Mesendoderm (in vitro differentiated cells): ENCODE results near the gene DNAL1.
A peak's percentile ranks its signal among the peaks of the same experiment; 100 is the strongest.

Source experiments
- DNase-seq: peaks from one replicate; pipeline ENCODE4 v3.0.0; 2013
- H2AK5ac ChIP-seq: 2 replicates; pipeline ENCODE4 v1.6.1; 2013; ENCODE audit warnings: low read length, inconsistent platforms
- H2BK120ac ChIP-seq: 2 replicates; pipeline ENCODE4 v1.6.1; 2013; ENCODE audit warnings: low read depth, mild to moderate bottlenecking, low read length, moderate library complexity, mixed read lengths
- H2BK15ac ChIP-seq: replicated peaks from 2 replicates; pipeline ENCODE4 v1.6.1; 2013; ENCODE audit warnings: low read depth, mild to moderate bottlenecking, moderate library complexity
- H2BK5ac ChIP-seq: 2 replicates; pipeline ENCODE4 v1.6.1; 2013; ENCODE audit warnings: low read length, inconsistent platforms
- H3K18ac ChIP-seq: 2 replicates; pipeline ENCODE4 v1.6.1; 2013; ENCODE audit warnings: mild to moderate bottlenecking, low read length, mixed read lengths
- H3K23ac ChIP-seq: one replicate; pipeline ENCODE4 v1.6.1; 2013; ENCODE audit warnings: low read length
- H3K27ac ChIP-seq: 2 replicates; pipeline ENCODE4 v1.5.1; 2013; ENCODE audit warnings: low read depth, mild to moderate bottlenecking, inconsistent platforms, low read length, moderate library complexity
- H3K27me3 ChIP-seq: 2 replicates; pipeline ENCODE4 v1.6.1; 2013; ENCODE audit warnings: low read length, control low read depth, mild to moderate bottlenecking, inconsistent platforms; ENCODE audit not compliant: insufficient read depth, poor library complexity
- H3K36me3 ChIP-seq: 2 replicates; pipeline ENCODE4 v1.6.1; 2013; ENCODE audit warnings: low read length, inconsistent platforms; ENCODE audit not compliant: control insufficient read depth, insufficient read depth
- H3K4ac ChIP-seq: one replicate; pipeline ENCODE4 v1.6.1; 2013; ENCODE audit warnings: low read depth, mild to moderate bottlenecking, low read length, moderate library complexity
- H3K4me1 ChIP-seq: 2 replicates; pipeline ENCODE4 v1.6.1; 2013; ENCODE audit warnings: low read depth, low read length, inconsistent platforms; ENCODE audit not compliant: control insufficient read depth
- H3K4me2 ChIP-seq: 2 replicates; pipeline ENCODE4 v1.6.1; 2013; ENCODE audit warnings: low read length
- H3K4me3 ChIP-seq: 2 replicates; pipeline ENCODE4 v1.5.1; 2013; ENCODE audit warnings: mild to moderate bottlenecking, low read length
- H3K56ac ChIP-seq: one replicate; pipeline ENCODE4 v1.6.1; 2013; ENCODE audit warnings: low read length
- H3K79me1 ChIP-seq: 2 replicates; pipeline ENCODE4 v1.6.1; 2013; ENCODE audit warnings: low read length, inconsistent platforms
- H3K79me2 ChIP-seq: 2 replicates; pipeline ENCODE4 v1.6.1; 2013; ENCODE audit warnings: mild to moderate bottlenecking, low read length; ENCODE audit not compliant: control insufficient read depth, insufficient read depth
- H3K9ac ChIP-seq: 2 replicates; pipeline ENCODE4 v1.6.1; 2013; ENCODE audit warnings: low read length, inconsistent platforms
- H4K5ac ChIP-seq: one replicate; pipeline ENCODE4 v1.6.1; 2013; ENCODE audit warnings: low read length
- H4K8ac ChIP-seq: one replicate; pipeline ENCODE4 v1.6.1; 2013; ENCODE audit warnings: low read depth, mild to moderate bottlenecking, control low read depth, low read length, moderate library complexity
- WGBS: extraction: QIAGEN DNeasy Blood & Tissue Kit; methylation state at CpG from one replicate; pipeline ENCODE4 v1.1.7; 2013; ENCODE audit warnings: low lambda C conversion rate, missing lambda C conversion rate; ENCODE audit not compliant: insufficient coverage; ENCODE audit errors: extremely low coverage; 5-methylcytosine and 5-hydroxymethylcytosine counted together

DNAL1 gene

GRCh38 chr14:73715707-73716106 lies 70.9 kb downstream of the DNAL1 start:
- Histone ChIP-seq H3K23ac (no peak overlapping the region), H3K18ac (no peak overlapping the region), H3K4me3 (no peak overlapping the region), H2BK5ac (no peak overlapping the region), H2BK15ac (no peak overlapping the region), H4K8ac (no peak overlapping the region), H3K4ac (no peak overlapping the region), H3K27ac (no peak overlapping the region), H3K4me2 (no peak overlapping the region), H3K79me2 (peaks cover 15% of the 10 kb centered on the region), H3K4me1 (peaks cover 9% of the 10 kb centered on the region), H2BK120ac (no peak overlapping the region), H4K5ac (no peak overlapping the region), H3K27me3 (no peaks in the 10 kb centered on the region), H3K9ac (no peak overlapping the region), H3K56ac (no peak overlapping the region), H3K36me3 (no peaks in the 10 kb centered on the region), H3K79me1 (peaks cover 8% of the 10 kb centered on the region), H2AK5ac (no peak overlapping the region)
- WGBS = no CpG with 5 or more reads among the region's 4 CpGs
- DNase-seq = no peak

DNA sequence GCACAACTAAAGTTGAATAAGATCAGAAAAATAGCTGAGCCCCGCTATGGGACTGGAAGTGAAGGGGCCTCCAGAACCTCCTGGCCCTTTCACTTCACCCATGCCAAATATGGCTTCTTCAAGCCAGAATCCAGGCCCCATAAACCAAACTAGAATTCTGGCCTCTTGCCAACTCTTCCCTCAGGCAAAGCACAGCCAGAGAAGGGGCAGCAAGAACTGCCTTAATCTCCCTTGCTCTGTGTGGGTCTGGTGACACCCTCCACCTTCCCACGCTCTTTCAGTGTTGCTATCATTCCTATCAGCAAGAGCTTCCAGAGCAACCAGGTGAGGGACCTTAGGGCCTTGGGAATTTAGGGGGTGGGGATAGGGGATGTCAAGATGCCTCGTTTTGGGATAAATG lies 72.5 kb downstream of the DNAL1 start:
- Histone ChIP-seq H2BK15ac (no peak overlapping the region), H3K9ac (no peak overlapping the region), H3K27ac (no peak overlapping the region), H3K4me3 (no peak overlapping the region), H4K8ac (no peak overlapping the region), H3K4me1 (peaks cover 7% of the 10 kb centered on the region), H3K4ac (no peak overlapping the region), H2BK5ac (no peak overlapping the region), H2AK5ac (no peak overlapping the region), H3K23ac (no peak overlapping the region), H3K4me2 (no peak overlapping the region), H2BK120ac (no peak overlapping the region), H3K27me3 (no peaks in the 10 kb centered on the region), H3K18ac (no peak overlapping the region), H3K79me2 (peaks cover 12% of the 10 kb centered on the region), H4K5ac (no peak overlapping the region), H3K79me1 (peaks cover 4% of the 10 kb centered on the region), H3K36me3 (no peaks in the 10 kb centered on the region), H3K56ac (no peak overlapping the region)
- no peak for DNase-seq
- WGBS = no CpG with 5 or more reads among the region's 3 CpGs

DNA sequence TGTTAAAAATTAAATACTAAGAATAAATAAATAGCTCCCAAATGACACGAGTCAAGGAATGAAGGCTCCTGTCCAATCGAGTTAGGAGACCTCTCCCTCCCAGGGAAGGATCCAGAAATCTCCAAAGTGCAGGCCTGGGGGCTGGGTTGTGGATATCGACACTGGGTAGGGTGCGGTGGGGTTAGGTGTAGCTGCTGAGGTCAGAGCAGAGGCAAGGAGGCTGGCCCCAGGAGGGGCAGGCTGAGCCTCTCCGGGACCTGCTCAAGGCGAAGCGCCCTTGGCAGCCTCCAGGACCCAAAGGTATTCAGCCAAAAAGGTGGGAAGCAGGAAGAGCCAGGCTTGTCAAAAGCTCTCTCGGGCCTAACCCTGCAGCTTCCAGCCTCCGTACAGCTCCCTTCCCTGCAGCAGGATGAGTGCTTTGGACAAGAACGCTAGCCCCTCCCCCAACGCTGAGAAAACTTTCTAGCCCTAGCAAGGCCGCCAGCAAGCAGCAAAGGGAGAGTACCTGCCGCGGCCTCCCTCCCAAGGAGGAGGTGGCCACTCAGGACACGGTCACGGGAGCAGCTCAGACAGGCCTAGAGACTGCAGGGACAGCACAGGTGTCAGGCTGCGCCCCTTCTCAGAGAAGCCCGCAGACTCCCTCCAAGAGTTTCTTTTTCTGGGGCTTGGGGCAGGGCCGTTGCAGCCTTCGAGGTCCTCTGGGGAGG lies 73.1 kb downstream of the DNAL1 start:
- H3K56ac ChIP-seq = peak overlapping the region; percentile 76
- no peak overlapping the region for H3K4me2 ChIP-seq
- no peak overlapping the region for H2AK5ac ChIP-seq
- H4K5ac ChIP-seq = no peak overlapping the region
- no peak overlapping the region for H2BK15ac ChIP-seq
- WGBS = no CpG with 5 or more reads among the region's 20 CpGs
- peak; percentile 83 for DNase-seq
- no peak overlapping the region for H2BK5ac ChIP-seq
- peak overlapping the region; percentile 69 for H3K9ac ChIP-seq
- H2BK120ac ChIP-seq = no peak overlapping the region
- no peak overlapping the region for H3K4ac ChIP-seq
- H3K27ac ChIP-seq = no peak overlapping the region
- H3K27me3 ChIP-seq = no peaks in the 10 kb centered on the region
- peaks cover 7% of the 10 kb centered on the region for H3K4me1 ChIP-seq
- no peak overlapping the region for H3K23ac ChIP-seq
- H3K36me3 ChIP-seq = peaks cover 1% of the 10 kb centered on the region
- peaks cover 2% of the 10 kb centered on the region for H3K79me1 ChIP-seq
- H4K8ac ChIP-seq = no peak overlapping the region
- H3K79me2 ChIP-seq = peaks cover 6% of the 10 kb centered on the region
- H3K18ac ChIP-seq = peak overlapping the region; percentile 0
- no peak overlapping the region for H3K4me3 ChIP-seq

- no peak overlapping the region for H2AK5ac ChIP-seq
- peak; percentile 79 for DNase-seq
- no peaks in the 10 kb centered on the region for H3K79me2 ChIP-seq
- peak overlapping the region; percentile 69 for H3K9ac ChIP-seq
- H3K4me3 ChIP-seq = peak overlapping the region; percentile 2
- H2BK15ac ChIP-seq = no peak overlapping the region
- H3K4ac ChIP-seq = peak overlapping the region; percentile 38
- H4K8ac ChIP-seq = peak overlapping the region; percentile 92
- peaks cover 7% of the 10 kb centered on the region for H3K4me1 ChIP-seq
- H3K23ac ChIP-seq = peak overlapping the region; percentile 85
- H3K4me2 ChIP-seq = peak overlapping the region; percentile 40
- peak overlapping the region; percentile 76 for H3K56ac ChIP-seq
- no peak overlapping the region for H4K5ac ChIP-seq
- no peak overlapping the region for H2BK120ac ChIP-seq
- H3K36me3 ChIP-seq = peaks cover 1% of the 10 kb centered on the region
- H3K18ac ChIP-seq = peak overlapping the region; percentile 0
- H2BK5ac ChIP-seq = no peak overlapping the region
- H3K27ac ChIP-seq = no peak overlapping the region
- H3K27me3 ChIP-seq = no peaks in the 10 kb centered on the region
- no peaks in the 10 kb centered on the region for H3K79me1 ChIP-seq
- no CpG with 5 or more reads among the region's 55 CpGs for WGBS
Measured at GRCh38 chr14:73718418-73719251, 73.8 kb downstream of the DNAL1 start.

DNA sequence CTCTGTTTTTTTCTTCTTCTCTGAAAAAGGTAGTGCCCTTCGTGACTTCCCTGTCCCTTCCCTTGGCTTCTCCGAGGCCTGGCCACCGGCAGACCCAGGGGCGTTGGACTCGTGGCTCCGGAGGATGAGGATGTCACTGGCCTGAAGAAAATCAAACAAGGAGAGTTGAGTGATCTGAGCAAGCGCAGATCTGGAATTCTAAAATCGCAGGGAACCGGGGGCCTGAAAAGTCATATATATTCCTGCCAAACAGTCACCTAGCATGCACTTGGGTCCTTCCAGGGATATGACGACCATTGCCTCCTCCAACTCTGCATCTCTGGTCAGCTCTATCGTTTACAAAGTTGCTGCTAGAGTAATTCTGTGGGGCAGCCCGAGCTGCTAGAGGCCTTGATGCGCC lies 74.6 kb downstream of the DNAL1 start:
- no peak for DNase-seq
- Histone ChIP-seq H3K27me3 (no peaks in the 10 kb centered on the region), H2BK15ac (no peak overlapping the region), H3K4me2 (no peak overlapping the region), H2AK5ac (no peak overlapping the region), H3K4me3 (no peak overlapping the region), H3K23ac (no peak overlapping the region), H3K56ac (no peak overlapping the region), H3K18ac (no peak overlapping the region), H3K36me3 (peaks cover 1% of the 10 kb centered on the region), H2BK5ac (no peak overlapping the region), H3K27ac (no peak overlapping the region), H3K4ac (no peak overlapping the region), H3K4me1 (peaks cover 7% of the 10 kb centered on the region), H4K8ac (no peak overlapping the region), H2BK120ac (no peak overlapping the region), H3K79me2 (no peaks in the 10 kb centered on the region), H3K9ac (no peak overlapping the region), H3K79me1 (no peaks in the 10 kb centered on the region), H4K5ac (no peak overlapping the region)
- no CpG with 5 or more reads among the region's 13 CpGs for WGBS
